Spleen (tissue), 7 donors: ENCODE results near the gene RGPD4.

Experiments used
- POLR2A ChIP-seq, 3 donors: fragments of 450-650 bp; IDR thresholded peaks; one replicate each; pipeline ENCODE4 v1.5.1; 2017; ENCODE audit warnings: antibody characterized with exemption in 3 of 3, mild to moderate bottlenecking in 1 of 3
- TF ChIP-seq, protein P1 (sequence below), 11 experiments: fragments of 200-600 bp in 7 of 11; fragments of 450-650 bp in 4 of 11; sonication (generic) in 4 of 11; IDR thresholded peaks in 8 of 11; conservative IDR thresholded peaks in 3 of 11; 1 replicate in 7 of 11; 2 replicates in 4 of 11; pipeline versions ENCODE4 v1.4.0 to v1.8.0; 2016 to 2021; ENCODE audit warnings: antibody characterized with exemption in 11 of 11, inconsistent platforms in 4 of 11, mild to moderate bottlenecking in 1 of 11
- donor health status: DM: no; HTN: no; CAD: no; lungs with moderate emphysema.
- donor health status: DM: no; HTN: no; CAD: no.
- donor health status: DM: no; HTN: no; CAD: no.

DNA sequence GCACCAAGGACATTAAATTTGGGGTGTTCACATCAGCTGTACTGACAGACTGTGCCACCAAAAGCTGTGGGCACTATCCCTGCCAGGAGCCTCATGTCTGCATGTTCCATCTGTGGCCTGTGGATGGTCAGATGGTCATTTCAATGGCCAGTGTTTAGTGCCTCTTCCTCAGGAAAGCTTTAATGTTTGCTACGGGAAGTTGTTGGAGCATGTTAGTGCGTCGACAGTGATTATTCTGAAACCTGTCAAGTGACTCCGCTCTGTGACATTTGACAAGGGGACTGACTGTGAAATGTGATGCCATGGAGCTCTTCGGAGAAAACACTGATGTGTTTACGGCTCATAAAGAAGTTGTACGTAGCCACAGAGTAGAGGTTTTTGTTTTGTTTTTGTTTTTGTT lies 18.7 kb upstream of the RGPD4 start:
- TF ChIP-seq, protein P1, sequence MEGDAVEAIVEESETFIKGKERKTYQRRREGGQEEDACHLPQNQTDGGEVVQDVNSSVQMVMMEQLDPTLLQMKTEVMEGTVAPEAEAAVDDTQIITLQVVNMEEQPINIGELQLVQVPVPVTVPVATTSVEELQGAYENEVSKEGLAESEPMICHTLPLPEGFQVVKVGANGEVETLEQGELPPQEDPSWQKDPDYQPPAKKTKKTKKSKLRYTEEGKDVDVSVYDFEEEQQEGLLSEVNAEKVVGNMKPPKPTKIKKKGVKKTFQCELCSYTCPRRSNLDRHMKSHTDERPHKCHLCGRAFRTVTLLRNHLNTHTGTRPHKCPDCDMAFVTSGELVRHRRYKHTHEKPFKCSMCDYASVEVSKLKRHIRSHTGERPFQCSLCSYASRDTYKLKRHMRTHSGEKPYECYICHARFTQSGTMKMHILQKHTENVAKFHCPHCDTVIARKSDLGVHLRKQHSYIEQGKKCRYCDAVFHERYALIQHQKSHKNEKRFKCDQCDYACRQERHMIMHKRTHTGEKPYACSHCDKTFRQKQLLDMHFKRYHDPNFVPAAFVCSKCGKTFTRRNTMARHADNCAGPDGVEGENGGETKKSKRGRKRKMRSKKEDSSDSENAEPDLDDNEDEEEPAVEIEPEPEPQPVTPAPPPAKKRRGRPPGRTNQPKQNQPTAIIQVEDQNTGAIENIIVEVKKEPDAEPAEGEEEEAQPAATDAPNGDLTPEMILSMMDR (IDR thresholded peaks at IDR 0.05 in 8 of 11, conservative IDR thresholded peaks at IDR 0.05 in 3 of 11): no peak
- TF ChIP-seq POLR2A (IDR thresholded peaks at IDR 0.05): no peak
